Measurements from ENCODE around the gene RNF214.

The RNF214 gene

GRCh38 chr11:117230999-117231841 is 1.3 kb upstream of the RNF214 start:
- DNase-seq (ENCODE audit: extremely low read depth, low read depth), result no peak
- no peak for TF ChIP-seq CTCF (IDR thresholded peaks at IDR 0.05; ENCODE audit: low read depth, low read length)

GRCh38 chr11:117231842-117232091 is 704 bp upstream of the RNF214 start, which contains the start of gene PCSK7:
TSS of gene PCSK7 (minus strand) at chr11:117232073. CDS start at chr11:117229844, 2,229 bp downstream.
- DNase-seq (ENCODE audit: extremely low read depth, low read depth), result no peak
- no peak for TF ChIP-seq CTCF (IDR thresholded peaks at IDR 0.05; ENCODE audit: low read depth, low read length)

GRCh38 chr11:117232911-117233409 is 489 bp downstream of the RNF214 start:
- no peak for TF ChIP-seq CTCF (IDR thresholded peaks at IDR 0.05; ENCODE audit: low read depth, low read length)
- no peak for DNase-seq (ENCODE audit: extremely low read depth, low read depth)

GRCh38 chr11:117238221-117238620 is 5.8 kb downstream of the RNF214 start:
- no peak for TF ChIP-seq CTCF (IDR thresholded peaks at IDR 0.05; ENCODE audit: low read depth, low read length)
- DNase-seq (ENCODE audit: extremely low read depth, low read depth), result no peak

- DNase-seq (ENCODE audit: extremely low read depth, low read depth), result peak; percentile 63
- TF ChIP-seq CTCF (IDR thresholded peaks at IDR 0.05; ENCODE audit: low read depth, low read length), result peak; percentile 67
These were observed 6.8 kb downstream of the RNF214 start for GRCh38 chr11:117239295-117239694.

- no peak for DNase-seq (ENCODE audit: extremely low read depth, low read depth)
- no peak for TF ChIP-seq CTCF (IDR thresholded peaks at IDR 0.05; ENCODE audit: low read depth, low read length)
These were observed 15.9 kb downstream of the RNF214 start for GRCh38 chr11:117248341-117248740.

- TF ChIP-seq CTCF (IDR thresholded peaks at IDR 0.05; ENCODE audit: low read depth, low read length), result no peak
- no peak for DNase-seq (ENCODE audit: extremely low read depth, low read depth)
These were observed 17.1 kb downstream of the RNF214 start for GRCh38 chr11:117249571-117249970.
